Measurements from ENCODE around the gene GAGE2A. TPM values are rescaled to one million over a fixed set of nuclear protein-coding genes. Genes with fewer than 3 reads are reported as not detected.
"Not testable (repeated sequence)": the region's sequence is repeated elsewhere in the genome, so short reads cannot be mapped to it uniquely, and the experiment has no call there.

GAGE2A gene
- total RNA-seq: not detected

- not testable (repeated sequence) for H3K4me1 ChIP-seq (ENCODE audit: control insufficient read depth in 1 of 2, low read depth in 2 of 2); DNase-seq (ENCODE audit: low spot score); H3K27ac ChIP-seq; H3K27me3 ChIP-seq (replicated peaks; ENCODE audit: insufficient read depth); H3K9me3 ChIP-seq; H3K36me3 ChIP-seq; ATAC-seq (ENCODE audit: insufficient number of reproducible peaks, low FRiP score, low read depth); H3K4me3 ChIP-seq
Measured at GRCh38 chrX:49589196-49589595, at the start of gene GAGE2A. Gene GAGE2A, plus strand, starts transcription at chrX:49589496. Its CDS starts 1,155 bp downstream, at chrX:49590651.

DNA sequence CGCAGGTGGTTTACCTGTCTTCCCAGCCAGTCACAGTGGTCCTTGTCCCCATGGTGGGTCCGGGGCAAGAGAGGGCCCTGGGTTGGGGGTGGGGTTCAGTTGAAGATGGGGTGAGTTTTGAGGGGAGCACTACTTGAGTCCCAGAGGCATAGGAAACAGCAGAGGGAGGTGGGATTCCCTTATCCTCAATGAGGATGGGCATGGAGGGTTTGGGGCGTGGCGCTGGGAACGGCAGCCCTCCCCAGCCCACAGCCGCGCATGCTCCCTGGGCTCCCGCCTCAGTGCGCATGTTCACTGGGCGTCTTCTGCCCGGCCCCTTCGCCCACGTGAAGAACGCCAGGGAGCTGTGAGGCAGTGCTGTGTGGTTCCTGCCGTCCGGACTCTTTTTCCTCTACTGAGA, 47.9 kb upstream of the GAGE2A start, which contains the start of gene GAGE12D:
TSS of gene GAGE12D (plus strand) at position 301 of the 400 bp plus-strand sequence. CDS start 1,155 bp downstream, outside the sequence.
- not testable (repeated sequence) for ATAC-seq (ENCODE audit: insufficient number of reproducible peaks, low FRiP score, low read depth); H3K4me3 ChIP-seq; H3K9me3 ChIP-seq; DNase-seq (ENCODE audit: low spot score); H3K27ac ChIP-seq; H3K36me3 ChIP-seq; H3K27me3 ChIP-seq (replicated peaks; ENCODE audit: insufficient read depth); H3K4me1 ChIP-seq (ENCODE audit: control insufficient read depth in 1 of 2, low read depth in 2 of 2)

DNA sequence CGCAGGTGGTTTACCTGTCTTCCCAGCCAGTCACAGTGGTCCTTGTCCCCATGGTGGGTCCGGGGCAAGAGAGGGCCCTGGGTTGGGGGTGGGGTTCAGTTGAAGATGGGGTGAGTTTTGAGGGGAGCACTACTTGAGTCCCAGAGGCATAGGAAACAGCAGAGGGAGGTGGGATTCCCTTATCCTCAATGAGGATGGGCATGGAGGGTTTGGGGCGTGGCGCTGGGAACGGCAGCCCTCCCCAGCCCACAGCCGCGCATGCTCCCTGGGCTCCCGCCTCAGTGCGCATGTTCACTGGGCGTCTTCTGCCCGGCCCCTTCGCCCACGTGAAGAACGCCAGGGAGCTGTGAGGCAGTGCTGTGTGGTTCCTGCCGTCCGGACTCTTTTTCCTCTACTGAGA, 38.3 kb upstream of the GAGE2A start, which contains the start of gene GAGE12E:
TSS of gene GAGE12E (plus strand) at position 301 of the 400 bp plus-strand sequence. CDS start 1,155 bp downstream, outside the sequence.
- H3K27me3 ChIP-seq (replicated peaks; ENCODE audit: insufficient read depth); H3K4me1 ChIP-seq (ENCODE audit: control insufficient read depth in 1 of 2, low read depth in 2 of 2); H3K36me3 ChIP-seq; H3K9me3 ChIP-seq; H3K27ac ChIP-seq; DNase-seq (ENCODE audit: low spot score); H3K4me3 ChIP-seq; ATAC-seq (ENCODE audit: insufficient number of reproducible peaks, low FRiP score, low read depth): not testable (repeated sequence)

DNA sequence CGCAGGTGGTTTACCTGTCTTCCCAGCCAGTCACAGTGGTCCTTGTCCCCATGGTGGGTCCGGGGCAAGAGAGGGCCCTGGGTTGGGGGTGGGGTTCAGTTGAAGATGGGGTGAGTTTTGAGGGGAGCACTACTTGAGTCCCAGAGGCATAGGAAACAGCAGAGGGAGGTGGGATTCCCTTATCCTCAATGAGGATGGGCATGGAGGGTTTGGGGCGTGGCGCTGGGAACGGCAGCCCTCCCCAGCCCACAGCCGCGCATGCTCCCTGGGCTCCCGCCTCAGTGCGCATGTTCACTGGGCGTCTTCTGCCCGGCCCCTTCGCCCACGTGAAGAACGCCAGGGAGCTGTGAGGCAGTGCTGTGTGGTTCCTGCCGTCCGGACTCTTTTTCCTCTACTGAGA, 28.8 kb upstream of the GAGE2A start, which contains the start of gene GAGE12F:
TSS of gene GAGE12F (plus strand) at position 301 of the 400 bp plus-strand sequence. CDS start 1,155 bp downstream, outside the sequence.
- not testable (repeated sequence) for H3K27ac ChIP-seq; H3K27me3 ChIP-seq (replicated peaks; ENCODE audit: insufficient read depth); H3K36me3 ChIP-seq; H3K9me3 ChIP-seq; H3K4me3 ChIP-seq; DNase-seq (ENCODE audit: low spot score); ATAC-seq (ENCODE audit: insufficient number of reproducible peaks, low FRiP score, low read depth); H3K4me1 ChIP-seq (ENCODE audit: control insufficient read depth in 1 of 2, low read depth in 2 of 2)

DNA sequence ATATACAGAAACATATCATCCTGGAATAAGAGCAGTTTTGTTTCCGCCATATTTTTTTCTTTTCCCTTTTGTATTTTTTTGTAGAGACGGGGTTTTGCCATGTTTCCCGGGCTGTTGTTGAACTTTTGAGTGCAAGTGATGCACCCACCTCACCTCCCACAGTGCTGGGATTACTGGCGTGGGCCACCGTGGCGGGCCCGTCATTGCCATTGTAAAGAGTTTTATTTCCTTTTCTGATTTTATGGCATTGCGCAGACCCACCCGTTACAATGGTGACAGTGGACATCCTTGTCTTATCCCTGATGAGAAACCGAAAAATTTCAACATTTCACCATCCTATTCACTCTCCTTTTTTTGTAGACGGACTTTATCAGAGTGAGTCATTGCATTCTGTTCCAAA, 20.6 kb upstream of the GAGE2A start:
- not testable (repeated sequence) for H3K4me3 ChIP-seq; H3K27me3 ChIP-seq (replicated peaks; ENCODE audit: insufficient read depth); H3K36me3 ChIP-seq; H3K9me3 ChIP-seq; H3K4me1 ChIP-seq (ENCODE audit: control insufficient read depth in 1 of 2, low read depth in 2 of 2); H3K27ac ChIP-seq; ATAC-seq (ENCODE audit: insufficient number of reproducible peaks, low FRiP score, low read depth); DNase-seq (ENCODE audit: low spot score)

- ATAC-seq (ENCODE audit: insufficient number of reproducible peaks, low FRiP score, low read depth); DNase-seq (ENCODE audit: low spot score); H3K4me1 ChIP-seq (ENCODE audit: control insufficient read depth in 1 of 2, low read depth in 2 of 2); H3K36me3 ChIP-seq; H3K27ac ChIP-seq; H3K27me3 ChIP-seq (replicated peaks; ENCODE audit: insufficient read depth); H3K9me3 ChIP-seq; H3K4me3 ChIP-seq: not testable (repeated sequence)
Measured at GRCh38 chrX:49569152-49569551, 20.1 kb upstream of the GAGE2A start.

DNA sequence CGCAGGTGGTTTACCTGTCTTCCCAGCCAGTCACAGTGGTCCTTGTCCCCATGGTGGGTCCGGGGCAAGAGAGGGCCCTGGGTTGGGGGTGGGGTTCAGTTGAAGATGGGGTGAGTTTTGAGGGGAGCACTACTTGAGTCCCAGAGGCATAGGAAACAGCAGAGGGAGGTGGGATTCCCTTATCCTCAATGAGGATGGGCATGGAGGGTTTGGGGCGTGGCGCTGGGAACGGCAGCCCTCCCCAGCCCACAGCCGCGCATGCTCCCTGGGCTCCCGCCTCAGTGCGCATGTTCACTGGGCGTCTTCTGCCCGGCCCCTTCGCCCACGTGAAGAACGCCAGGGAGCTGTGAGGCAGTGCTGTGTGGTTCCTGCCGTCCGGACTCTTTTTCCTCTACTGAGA, 19.2 kb upstream of the GAGE2A start, which contains the start of gene GAGE12G:
TSS of gene GAGE12G (plus strand) at position 301 of the 400 bp plus-strand sequence. CDS start 1,155 bp downstream, outside the sequence.
- not testable (repeated sequence) for H3K9me3 ChIP-seq; H3K36me3 ChIP-seq; H3K27ac ChIP-seq; H3K27me3 ChIP-seq (replicated peaks; ENCODE audit: insufficient read depth); H3K4me1 ChIP-seq (ENCODE audit: control insufficient read depth in 1 of 2, low read depth in 2 of 2); DNase-seq (ENCODE audit: low spot score); ATAC-seq (ENCODE audit: insufficient number of reproducible peaks, low FRiP score, low read depth); H3K4me3 ChIP-seq

GRCh38 chrX:49579649-49580048, 9.6 kb upstream of the GAGE2A start, which contains the start of gene GAGE12H:
Gene GAGE12H, plus strand, starts transcription at chrX:49579949. Its CDS starts 1,155 bp downstream, at chrX:49581104.
- H3K4me3 ChIP-seq; H3K9me3 ChIP-seq; DNase-seq (ENCODE audit: low spot score); H3K27ac ChIP-seq; H3K27me3 ChIP-seq (replicated peaks; ENCODE audit: insufficient read depth); H3K4me1 ChIP-seq (ENCODE audit: control insufficient read depth in 1 of 2, low read depth in 2 of 2); H3K36me3 ChIP-seq; ATAC-seq (ENCODE audit: insufficient number of reproducible peaks, low FRiP score, low read depth): not testable (repeated sequence)

GRCh38 chrX:49589769-49590478, 628 bp downstream of the GAGE2A start:
- not testable (repeated sequence) for H3K9me3 ChIP-seq; H3K4me1 ChIP-seq (ENCODE audit: control insufficient read depth in 1 of 2, low read depth in 2 of 2); H3K27me3 ChIP-seq (replicated peaks; ENCODE audit: insufficient read depth); H3K36me3 ChIP-seq; H3K4me3 ChIP-seq; DNase-seq (ENCODE audit: low spot score); H3K27ac ChIP-seq; ATAC-seq (ENCODE audit: insufficient number of reproducible peaks, low FRiP score, low read depth)

GRCh38 chrX:49590488-49590887, 1.2 kb downstream of the GAGE2A start:
- not testable (repeated sequence) for H3K27me3 ChIP-seq (replicated peaks; ENCODE audit: insufficient read depth); H3K4me3 ChIP-seq; DNase-seq (ENCODE audit: low spot score); ATAC-seq (ENCODE audit: insufficient number of reproducible peaks, low FRiP score, low read depth); H3K27ac ChIP-seq; H3K9me3 ChIP-seq; H3K4me1 ChIP-seq (ENCODE audit: control insufficient read depth in 1 of 2, low read depth in 2 of 2); H3K36me3 ChIP-seq

- not testable (repeated sequence) for ATAC-seq (ENCODE audit: insufficient number of reproducible peaks, low FRiP score, low read depth); H3K27ac ChIP-seq
Measured at GRCh38 chrX:49598720-49599119, 9.4 kb downstream of the GAGE2A start, which contains the start of gene GAGE1. Gene GAGE1, plus strand, starts transcription at chrX:49599020. Its CDS starts 1,155 bp downstream, at chrX:49600175.

More at GRCh38 chrX:49598720-49599119, 9.4 kb downstream of the GAGE2A start, which contains the start of gene GAGE1:
- not testable (repeated sequence) for H3K36me3 ChIP-seq; H3K9me3 ChIP-seq; H3K4me3 ChIP-seq; H3K27me3 ChIP-seq (replicated peaks; ENCODE audit: insufficient read depth); DNase-seq (ENCODE audit: low spot score); H3K4me1 ChIP-seq (ENCODE audit: control insufficient read depth in 1 of 2, low read depth in 2 of 2)

Measured in thoracic aorta (tissue), 2 donors.